Mesothelial cell of epicardium (in vitro differentiated cells): Measurements from ENCODE around the gene AMBP. TPM values are rescaled to one million over a fixed set of nuclear protein-coding genes. Genes with fewer than 3 reads are reported as not detected.

ENCODE experiments used
- DNase-seq, 2 experiments: peaks; one replicate each; pipeline ENCODE4 v3.0.0; 2021; ENCODE audit warnings: low spot score in 2 of 2; ENCODE audit not compliant: unreplicated experiment in 2 of 2
- H3K27ac Mint-ChIP-seq: 2 replicates; pipeline ENCODE4 v1.8.0; 2021; ENCODE audit warnings: mixed read lengths
- H3K27me3 Mint-ChIP-seq: 2 replicates; pipeline ENCODE4 v1.8.0; 2021; ENCODE audit warnings: low read depth, mixed read lengths
- H3K36me3 Mint-ChIP-seq: 2 replicates; pipeline ENCODE4 v1.8.0; 2021; ENCODE audit warnings: mixed read lengths
- H3K4me1 Mint-ChIP-seq: 2 replicates; pipeline ENCODE4 v1.8.0; 2021; ENCODE audit warnings: mixed read lengths
- H3K4me3 Mint-ChIP-seq: 2 replicates; pipeline ENCODE4 v1.8.0; 2021; ENCODE audit warnings: mild to moderate bottlenecking, moderate library complexity, mixed read lengths
- H3K9me3 Mint-ChIP-seq: 2 replicates; pipeline ENCODE4 v1.8.0; 2021; ENCODE audit warnings: mixed read lengths
- CTCF ChIP-seq: fragments of 200-600 bp; sonication (generic); IDR thresholded peaks from one replicate; pipeline ENCODE4 v1.5.0; 2021; ENCODE audit warnings: antibody characterized with exemption; ENCODE audit not compliant: unreplicated experiment
- total RNA-seq: library from RNA; stranded (reverse); gene quantifications from 3 replicates; pipeline ENCODE4 v1.2.1, GENCODE V29; 2021

AMBP gene
- total RNA-seq, 1 donor from 2014 or later, result 0.22 TPM

DNA sequence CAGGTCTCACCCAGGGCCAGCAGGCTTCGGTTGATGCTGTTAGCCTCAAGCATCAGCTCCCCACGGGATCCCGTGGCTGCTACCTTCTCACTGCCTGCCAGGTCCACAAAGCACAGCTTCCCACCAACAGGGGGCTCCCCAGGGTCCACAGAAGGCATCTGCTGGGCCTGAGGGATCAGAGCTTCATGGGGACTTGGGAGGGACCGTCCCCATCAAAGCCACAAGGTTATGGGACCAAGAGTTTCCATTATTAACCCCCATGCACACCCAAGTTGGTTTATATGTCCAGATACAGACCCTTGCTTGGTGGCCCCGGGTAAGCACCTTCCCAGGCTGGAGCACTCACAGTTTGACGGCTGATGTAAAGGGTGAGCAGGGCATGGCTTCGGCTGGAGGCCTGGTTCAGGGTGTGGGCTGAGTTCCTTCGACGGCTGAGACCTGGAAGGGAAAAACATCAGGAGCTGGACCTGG lies 18.0 kb upstream of the AMBP start:
- Mint-ChIP-seq H3K36me3 (no peaks in the 10 kb centered on the region), H3K4me1 (peaks cover 12% of the 10 kb centered on the region), H3K4me3 (peak overlapping the region; percentile 54), H3K27ac (no peak overlapping the region), H3K9me3 (no peaks in the 10 kb centered on the region), H3K27me3 (peaks cover 41% of the 10 kb centered on the region)
- no peak for DNase-seq
- TF ChIP-seq CTCF, result no peak

DNA sequence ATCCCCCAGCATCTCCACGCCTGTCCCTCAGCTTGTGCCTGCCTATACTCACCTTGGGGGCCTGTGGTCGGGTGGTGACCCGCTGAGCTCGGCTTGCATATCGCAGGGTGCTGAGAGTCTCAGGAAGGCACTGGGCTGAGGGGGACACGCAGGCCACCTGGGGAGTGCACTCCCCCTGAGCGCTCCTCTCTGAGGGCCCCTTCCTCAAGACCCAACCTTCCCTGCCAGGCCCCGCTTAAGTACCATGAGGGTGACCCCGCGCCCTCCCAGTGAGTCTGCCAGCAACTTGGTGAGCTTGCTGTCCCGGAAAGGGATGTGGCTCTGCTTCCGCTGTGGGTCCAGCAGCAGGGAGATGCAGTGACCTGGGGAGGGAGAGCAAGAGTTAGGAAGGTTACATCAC lies 16.9 kb upstream of the AMBP start:
- no peak for TF ChIP-seq CTCF

GRCh38 chr9:114093761-114094505 lies 15.8 kb upstream of the AMBP start:
- H3K27me3 Mint-ChIP-seq, result peaks cover 25% of the 10 kb centered on the region

More for the DNA sequence above, 16.9 kb upstream of the AMBP start:
- peaks cover 34% of the 10 kb centered on the region for H3K27me3 Mint-ChIP-seq
- no peaks in the 10 kb centered on the region for H3K36me3 Mint-ChIP-seq
- no peak overlapping the region for H3K4me3 Mint-ChIP-seq
- no peaks in the 10 kb centered on the region for H3K9me3 Mint-ChIP-seq
- DNase-seq, result no peak
- peaks cover 12% of the 10 kb centered on the region for H3K4me1 Mint-ChIP-seq
- no peak overlapping the region for H3K27ac Mint-ChIP-seq

GRCh38 chr9:114093031-114093471 lies 15.0 kb upstream of the AMBP start:
- no peak overlapping the region for H3K27ac Mint-ChIP-seq
- H3K4me1 Mint-ChIP-seq, result peaks cover 6% of the 10 kb centered on the region
- peaks cover 25% of the 10 kb centered on the region for H3K27me3 Mint-ChIP-seq
- H3K36me3 Mint-ChIP-seq, result no peaks in the 10 kb centered on the region
- TF ChIP-seq CTCF, result no peak
- no peaks in the 10 kb centered on the region for H3K9me3 Mint-ChIP-seq
- H3K4me3 Mint-ChIP-seq, result no peak overlapping the region
- peak in 1 of 2 experiments; percentile 22 for DNase-seq

More at GRCh38 chr9:114093761-114094505, 15.8 kb upstream of the AMBP start:
- peaks cover 8% of the 10 kb centered on the region for H3K4me1 Mint-ChIP-seq
- no peak for DNase-seq
- no peaks in the 10 kb centered on the region for H3K36me3 Mint-ChIP-seq
- H3K4me3 Mint-ChIP-seq, result no peak overlapping the region
- TF ChIP-seq CTCF, result no peak
- no peak overlapping the region for H3K27ac Mint-ChIP-seq
- no peaks in the 10 kb centered on the region for H3K9me3 Mint-ChIP-seq

- Mint-ChIP-seq H3K36me3 (no peaks in the 10 kb centered on the region), H3K27me3 (peaks cover 20% of the 10 kb centered on the region), H3K9me3 (no peaks in the 10 kb centered on the region), H3K4me3 (no peak overlapping the region), H3K27ac (no peak overlapping the region), H3K4me1 (peaks cover 2% of the 10 kb centered on the region)
- TF ChIP-seq CTCF, result no peak
- DNase-seq, result peak in 1 of 2 experiments; percentile 29
Observed at GRCh38 chr9:114092336-114092735, 14.2 kb upstream of the AMBP start.
